NCI-H460 (cell line): ENCODE data around the gene SRR. TPM values are rescaled to one million over a fixed set of nuclear protein-coding genes. Genes with fewer than 3 reads are reported as not detected.
"Not testable (repeated sequence)": the region's sequence is repeated elsewhere in the genome, so short reads cannot be mapped to it uniquely, and the experiment has no call there.

Experiments
- DNase-seq: peaks from one replicate; pipeline ENCODE4 v3.0.0-alpha.2; 2016; ENCODE audit warnings: low read depth; ENCODE audit errors: extremely low read depth
- total RNA-seq: library from RNA; depleted of rRNA; stranded (reverse); fragments of >200 nt; shearing (Covaris generic); gene quantifications from 2 replicates; pipeline ENCODE4 v1.2.3, GENCODE V29; 2014

Gene SRR
- total RNA-seq, 1 experiment from 2014 or later = 4.1 TPM

DNA sequence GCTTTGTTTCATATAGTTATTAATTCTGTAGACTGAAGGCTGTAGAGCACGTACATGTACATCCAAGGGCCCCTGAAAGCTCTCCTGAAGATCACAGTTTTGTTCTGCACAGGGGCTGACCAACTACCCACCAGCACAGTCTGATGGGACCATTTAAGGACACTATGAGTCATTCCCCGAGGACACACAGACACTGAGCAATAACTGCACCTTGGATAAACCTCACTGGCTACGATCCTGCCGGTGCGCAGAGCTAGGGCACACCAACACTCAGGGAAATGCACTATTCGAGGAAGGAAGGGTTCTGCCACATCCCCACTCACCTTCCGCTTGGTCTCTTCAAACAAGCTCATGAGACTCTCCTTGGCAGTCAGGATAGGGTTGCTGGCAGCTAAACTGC, 20.4 kb upstream of the SRR start:
- DNase-seq = no peak

DNA sequence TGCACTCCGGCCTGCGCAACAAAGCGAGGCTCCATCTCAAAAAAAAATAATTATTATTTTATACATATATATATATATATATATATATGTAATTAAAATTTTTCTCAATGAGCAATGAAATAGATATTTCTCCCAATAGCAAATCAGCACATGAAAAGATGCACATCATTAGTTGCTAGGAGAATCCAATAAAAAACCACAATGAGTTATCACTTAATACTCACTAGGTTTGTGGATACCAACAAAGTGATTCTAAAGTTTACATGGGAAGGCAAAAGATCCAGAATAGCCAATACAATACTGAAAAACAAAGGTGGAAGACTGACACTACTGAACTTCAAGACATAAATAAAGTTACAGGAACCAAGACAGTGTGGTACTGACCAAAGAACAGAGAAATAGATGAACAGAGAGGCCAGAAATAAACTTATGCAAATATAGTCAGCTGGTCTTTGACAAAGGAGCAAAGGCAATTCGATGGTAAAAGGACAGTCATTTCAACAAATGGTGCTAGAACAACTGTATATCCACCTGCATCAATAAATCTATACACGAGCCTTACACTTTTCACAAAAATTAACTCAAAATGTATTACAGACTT, 13.8 kb upstream of the SRR start:
- no peak for DNase-seq

DNA sequence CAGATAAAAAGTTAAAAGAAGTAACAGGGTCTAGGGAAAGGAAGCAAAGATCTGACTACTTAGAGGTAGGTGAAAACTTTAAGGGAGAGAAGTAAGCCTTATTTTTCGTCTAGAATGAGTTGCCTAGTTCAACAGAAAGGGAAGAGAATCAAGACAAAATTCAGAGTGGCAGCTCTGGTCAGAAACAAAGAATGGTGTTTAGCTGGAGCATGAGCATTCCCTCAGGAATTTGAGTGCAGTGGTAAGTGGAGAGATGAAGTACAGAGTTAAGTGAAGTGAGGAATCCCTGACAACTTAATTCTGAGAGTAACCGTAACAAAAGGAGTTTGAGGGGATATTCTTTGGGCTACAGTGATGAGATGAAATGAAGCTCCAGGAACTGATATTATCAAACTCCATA, 11.7 kb upstream of the SRR start:
- DNase-seq = no peak

DNA sequence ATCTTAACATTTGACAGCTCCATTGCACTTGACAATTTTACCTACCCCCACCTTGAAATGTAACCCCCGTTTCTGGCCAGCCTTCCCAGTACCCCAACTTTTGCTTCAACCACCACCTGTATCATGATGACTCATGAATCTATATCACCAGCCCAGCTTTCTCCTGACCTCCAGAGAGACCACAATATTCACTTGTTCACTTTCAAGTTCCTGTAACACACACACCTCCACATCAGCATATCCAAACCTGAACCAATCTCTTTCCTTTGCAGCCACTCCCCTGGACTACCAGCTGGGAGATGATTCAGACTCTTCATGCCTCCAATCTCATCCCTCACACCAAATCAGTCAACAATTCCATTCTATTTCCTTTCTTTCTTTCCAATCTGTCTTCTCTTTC, 8.2 kb upstream of the SRR start:
- DNase-seq = no peak

DNA sequence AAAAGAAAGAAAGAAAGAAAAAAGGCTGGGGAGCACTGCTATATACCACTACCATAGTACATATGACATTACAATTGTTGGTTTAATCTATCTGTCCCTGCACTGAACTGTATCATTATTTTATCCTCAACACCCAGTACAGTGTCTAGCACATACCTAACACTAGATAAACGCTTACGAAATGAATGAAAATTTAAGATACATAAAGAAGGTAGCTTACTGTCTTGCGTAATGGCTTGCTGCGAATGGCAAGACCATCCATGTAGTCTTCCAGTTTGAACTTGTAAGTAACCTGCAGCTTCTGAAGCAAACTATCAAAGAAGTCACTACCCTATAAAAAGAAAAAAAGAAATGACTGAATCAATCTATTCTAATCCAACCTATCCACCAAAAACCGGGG, 6.7 kb upstream of the SRR start:
- DNase-seq = no peak

DNA sequence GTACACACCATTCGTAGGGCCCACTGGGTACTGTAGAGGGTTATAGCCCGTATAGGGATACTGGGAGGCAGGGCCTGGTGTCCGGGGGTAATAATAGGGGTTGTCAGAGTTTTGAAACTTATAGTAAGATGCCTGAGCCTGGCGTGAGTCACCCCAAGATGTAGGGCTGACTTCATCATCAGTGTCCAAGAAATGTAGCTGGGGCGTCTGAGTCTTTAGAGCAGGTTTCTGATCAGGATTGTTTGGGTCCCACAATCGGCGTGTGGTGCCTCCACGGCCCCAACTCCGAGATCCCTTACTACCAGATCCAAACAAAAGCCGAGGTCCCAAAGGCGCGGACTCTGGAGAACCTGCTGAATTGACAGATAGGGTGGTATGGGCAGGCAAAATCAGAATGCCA, 4.6 kb upstream of the SRR start:
- DNase-seq = no peak

DNA sequence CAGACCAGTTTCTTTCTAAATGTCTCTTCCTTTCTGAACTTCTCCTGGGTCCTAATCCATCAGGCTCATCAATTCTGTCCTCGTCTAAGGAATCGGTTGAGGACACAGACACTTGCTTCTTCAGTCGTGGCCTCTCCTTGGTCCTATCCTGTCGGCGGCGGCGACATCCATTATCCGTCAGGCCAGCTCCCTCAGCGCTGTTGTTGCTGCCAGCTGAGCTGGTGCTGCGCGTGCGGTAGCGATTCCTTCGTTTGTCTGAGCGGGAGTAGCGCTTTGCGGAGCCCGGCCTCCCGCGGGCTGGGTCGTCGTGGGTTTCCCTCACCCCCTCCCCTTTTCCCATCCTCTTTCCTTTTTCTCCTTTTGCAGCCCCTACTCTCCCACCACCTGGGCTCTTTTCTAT, 4.0 kb upstream of the SRR start:
- DNase-seq = no peak

DNA sequence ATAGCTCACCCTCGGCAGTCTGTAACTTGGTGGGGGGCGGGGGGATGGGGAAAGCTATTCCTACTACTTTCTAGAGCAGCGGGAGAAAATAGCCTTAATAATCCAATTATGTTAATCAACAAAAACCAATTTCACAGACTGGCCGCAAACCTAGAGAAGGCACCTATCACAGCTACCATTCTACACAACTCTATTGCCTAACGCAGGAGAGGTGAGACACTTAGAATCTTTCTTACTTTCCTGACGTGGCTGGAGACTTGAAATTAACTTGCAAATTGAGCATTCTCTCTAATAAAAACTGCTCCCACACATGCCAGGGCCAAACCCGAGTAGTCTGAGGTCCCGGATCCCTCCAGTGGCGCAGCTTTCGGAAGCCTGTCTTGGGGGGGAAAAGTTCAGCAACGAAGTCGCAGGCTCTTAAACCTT, 959 bp upstream of the SRR start:
- DNase-seq = no peak

DNA sequence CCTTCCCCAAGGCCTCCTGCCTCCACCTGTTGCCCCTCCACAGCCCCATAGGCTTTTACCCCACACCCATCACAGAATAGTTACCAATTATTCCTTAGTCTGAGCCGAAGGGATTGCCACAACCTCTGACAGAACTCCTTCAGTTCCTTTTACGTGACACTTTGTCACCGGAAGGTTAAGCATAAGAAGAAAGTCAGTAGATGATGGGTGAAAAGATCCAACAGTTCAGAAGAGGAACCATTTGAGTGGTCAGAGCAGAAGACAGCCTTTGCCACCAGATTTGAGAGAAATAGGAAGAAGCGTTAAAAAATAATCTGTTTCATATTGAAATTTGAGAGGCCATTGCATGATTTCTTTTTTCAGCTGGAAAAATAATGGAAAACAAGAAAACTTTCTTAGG, 1.2 kb downstream of the SRR start:
- DNase-seq = no peak

DNA sequence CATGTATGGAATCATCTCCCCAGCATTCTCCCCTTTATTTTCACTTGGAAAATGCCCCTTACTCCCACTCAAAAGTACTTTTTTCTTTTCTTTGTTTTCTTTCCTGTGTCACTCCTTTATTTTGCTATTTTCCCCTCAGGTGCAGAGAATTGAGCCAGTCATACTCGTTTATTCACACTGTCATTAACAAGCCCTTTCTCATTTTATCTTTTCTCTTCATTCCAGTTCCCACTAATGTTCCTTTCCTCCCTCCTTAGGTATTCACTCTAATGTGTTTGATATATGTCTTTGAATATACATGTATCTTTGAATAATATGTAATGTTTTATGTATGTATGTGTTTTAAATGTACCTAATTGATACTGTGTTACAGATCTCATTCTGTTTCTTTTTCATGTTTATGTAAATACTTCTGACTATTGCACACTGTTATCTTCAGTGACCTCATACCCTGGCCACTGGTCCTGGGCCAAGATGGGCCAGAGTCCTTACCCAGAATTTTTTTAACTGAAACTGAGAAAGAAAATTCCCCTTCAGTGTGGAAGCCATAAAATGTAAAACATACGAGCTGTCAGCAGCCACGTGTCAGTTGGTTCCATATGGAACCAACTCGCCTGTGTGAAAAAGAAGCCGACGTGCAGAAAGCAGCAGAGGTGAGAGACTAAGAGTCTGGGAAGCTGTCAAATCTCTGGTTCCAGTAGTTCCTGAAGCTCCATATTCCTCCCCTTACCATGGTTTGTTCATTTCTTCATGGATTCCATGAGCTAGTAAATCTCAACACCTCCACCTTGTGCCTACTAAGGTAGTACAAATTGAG, 5.8 kb downstream of the SRR start:
- DNase-seq = no peak

DNA sequence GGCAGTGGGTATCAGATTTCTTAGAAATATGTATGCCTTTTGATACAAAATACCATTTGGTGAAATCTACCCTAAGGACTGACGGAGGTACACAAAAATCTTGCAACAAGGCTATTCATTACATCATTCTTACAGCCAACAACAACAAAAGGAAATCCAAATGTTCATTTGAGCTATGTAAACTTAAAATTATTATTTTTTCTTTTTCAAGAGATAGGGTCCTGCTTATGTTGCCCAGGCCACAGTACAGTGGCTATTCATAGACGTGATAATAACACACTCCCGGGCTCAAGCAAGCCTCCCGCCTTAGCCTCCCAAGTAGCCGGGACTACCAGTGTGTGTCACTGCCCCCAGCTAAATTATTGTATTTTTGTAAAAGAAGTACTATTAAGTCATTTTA, 9.0 kb downstream of the SRR start:
- no peak for DNase-seq

DNA sequence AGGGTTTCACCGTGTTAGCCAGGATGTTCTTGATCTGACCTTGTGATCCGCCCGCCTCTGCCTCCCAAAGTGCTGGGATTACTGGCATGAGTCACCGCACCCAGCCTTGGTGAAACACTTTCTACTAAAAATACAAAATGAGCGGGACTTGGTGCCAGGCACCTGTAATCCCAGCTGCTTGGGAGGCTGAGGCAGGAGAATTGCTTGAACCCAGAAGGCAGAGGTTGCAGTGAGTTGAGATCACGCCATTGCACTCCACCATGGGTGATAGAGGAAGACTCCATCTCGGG, 13.1 kb downstream of the SRR start:
- not testable (repeated sequence) for DNase-seq

DNA sequence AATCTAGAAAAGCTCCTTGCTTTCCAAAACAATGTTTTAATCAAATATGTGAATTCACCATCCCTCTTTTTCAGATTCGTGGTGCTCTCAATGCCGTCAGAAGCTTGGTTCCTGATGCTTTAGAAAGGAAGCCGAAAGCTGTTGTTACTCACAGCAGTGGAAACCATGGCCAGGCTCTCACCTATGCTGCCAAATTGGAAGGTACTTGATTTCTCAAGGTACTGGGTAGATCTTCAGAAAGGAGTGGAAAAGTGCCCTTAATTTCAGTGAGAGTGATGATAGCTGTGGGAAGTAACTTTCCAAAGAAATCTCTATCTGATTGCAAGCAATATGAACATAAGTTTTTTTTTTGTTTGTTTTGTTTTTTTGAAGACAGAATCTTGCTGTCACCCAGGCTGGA, 14.0 kb downstream of the SRR start:
- DNase-seq = no peak

DNA sequence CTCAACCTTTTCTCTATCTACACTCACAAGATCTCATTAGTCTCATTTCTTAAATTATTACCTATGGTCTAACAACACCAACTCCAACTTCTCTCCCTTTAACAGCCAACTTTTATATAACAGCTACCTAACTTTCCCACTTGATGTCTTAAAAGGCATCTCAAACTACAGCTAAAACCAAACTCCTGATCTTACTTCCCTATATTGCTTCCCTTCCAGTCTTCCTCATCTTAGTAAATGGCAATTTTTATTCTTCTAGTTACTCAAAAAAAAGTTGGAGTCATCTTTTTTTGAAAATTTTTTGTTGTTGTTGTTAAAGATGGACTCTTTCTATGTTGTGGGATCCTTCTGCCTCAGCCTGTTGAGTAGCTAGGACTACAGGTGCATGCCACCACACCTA, 15.3 kb downstream of the SRR start:
- DNase-seq = no peak

DNA sequence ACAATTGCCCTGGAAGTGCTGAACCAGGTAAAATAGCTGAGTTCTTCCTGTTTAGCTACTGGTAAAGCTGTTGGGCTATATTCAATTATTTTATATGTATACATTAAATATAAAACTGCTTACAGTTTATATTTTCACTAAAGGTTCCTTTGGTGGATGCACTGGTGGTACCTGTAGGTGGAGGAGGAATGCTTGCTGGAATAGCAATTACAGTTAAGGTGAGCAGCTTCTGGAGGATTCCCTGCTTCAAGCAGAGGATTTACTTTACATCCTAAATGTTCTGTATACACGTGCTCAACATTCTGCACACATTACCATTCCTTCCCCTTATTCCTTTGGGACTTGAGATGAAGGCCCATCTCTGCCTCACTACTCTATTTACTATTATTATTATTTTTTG, 17.6 kb downstream of the SRR start:
- no peak for DNase-seq

DNA sequence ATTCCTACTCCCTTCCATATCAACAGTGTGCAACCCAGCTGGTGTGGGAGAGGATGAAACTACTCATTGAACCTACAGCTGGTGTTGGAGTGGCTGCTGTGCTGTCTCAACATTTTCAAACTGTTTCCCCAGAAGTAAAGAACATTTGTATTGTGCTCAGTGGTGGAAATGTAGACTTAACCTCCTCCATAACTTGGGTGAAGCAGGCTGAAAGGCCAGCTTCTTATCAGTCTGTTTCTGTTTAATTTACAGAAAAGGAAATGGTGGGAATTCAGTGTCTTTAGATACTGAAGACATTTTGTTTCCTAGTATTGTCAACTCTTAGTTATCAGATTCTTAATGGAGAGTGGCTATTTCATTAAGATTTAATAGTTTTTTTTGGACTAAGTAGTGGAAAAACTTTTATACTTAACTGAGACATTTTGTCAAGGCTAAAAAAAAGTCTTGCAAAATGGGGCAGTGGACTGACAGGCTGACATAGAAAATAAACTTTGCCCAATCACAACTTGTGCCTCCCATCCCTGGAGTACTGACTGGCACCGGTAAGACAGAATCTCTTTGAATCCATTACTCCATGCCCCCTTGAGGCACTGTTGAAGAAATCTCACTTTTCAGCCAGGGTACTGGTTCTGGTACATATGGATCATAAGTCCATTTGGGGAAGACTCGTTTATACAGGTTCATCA, 20.0 kb downstream of the SRR start:
- DNase-seq = no peak

DNA sequence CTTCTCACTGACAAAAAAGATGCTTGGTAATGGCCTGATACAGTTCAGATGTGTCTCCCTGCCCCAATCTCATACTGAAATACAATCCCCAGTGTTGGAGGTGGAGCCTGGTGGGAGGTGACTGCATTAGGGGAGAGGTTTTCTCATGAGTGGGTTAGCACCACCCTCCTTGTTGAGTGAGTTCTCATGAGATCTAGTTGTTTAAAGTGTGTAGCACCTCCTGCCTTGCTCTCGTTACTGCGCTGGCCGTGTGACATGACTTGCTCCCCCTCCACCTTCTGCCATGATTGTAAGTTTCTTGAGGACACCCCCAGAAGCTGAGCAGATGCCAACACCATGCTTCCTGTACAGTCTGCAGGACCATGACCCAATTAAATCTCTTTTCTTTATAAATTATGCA, 27.6 kb downstream of the SRR start:
- DNase-seq = no peak

DNA sequence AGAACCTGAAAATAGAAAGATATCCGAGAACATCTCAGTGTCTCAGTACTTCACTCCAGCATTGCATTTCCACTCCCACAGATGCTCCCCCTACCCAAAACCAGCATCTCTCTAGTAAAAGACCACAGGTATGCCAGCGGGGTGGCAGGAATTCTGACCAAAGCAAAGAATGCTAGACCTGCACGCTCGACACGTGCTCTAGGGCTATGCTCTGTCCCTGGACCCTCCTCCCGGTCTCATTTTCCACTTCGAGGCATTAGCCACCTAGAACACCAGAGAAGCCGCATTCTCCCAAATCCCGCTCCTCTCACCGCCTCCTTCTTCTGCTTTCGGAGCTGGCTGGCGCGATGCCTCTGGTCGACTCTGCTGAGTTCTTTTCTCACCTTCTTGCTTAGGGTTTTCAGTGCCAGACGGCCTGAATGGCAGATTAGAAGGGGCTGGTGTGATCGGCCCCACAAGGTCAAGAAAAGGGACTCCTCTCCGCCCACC, 32.0 kb downstream of the SRR start:
- no peak for DNase-seq

DNA sequence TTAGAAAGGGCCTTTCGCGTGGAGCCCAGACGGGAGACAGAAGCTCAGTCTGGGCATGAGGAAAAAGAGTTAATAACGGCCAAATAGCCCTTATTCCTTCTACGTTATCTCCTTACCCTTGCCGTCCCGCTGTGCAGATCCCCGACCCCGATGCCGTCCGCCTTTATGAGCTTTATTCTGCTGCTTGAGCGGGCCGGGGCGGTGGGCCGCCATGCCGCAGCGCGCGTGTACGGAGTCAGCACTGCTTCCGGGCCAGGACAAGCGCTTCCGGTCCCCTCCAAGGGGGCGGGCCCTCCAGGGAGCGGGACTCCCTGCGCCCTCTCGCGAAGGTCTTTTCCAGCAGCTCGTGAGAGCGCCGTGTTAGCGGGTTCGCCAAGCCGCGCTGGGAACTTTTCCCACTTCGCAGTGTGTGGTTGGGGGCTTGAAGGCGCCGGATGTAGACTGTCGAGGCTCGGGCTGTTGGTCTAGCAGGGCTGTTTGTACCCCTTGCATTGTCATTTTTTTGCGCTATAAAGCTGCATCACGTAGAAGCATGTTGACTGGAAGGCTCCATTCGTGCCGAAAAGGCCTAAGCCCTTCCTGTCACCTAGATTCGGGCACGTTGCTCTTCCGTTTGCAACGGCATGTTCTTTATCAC, 32.6 kb downstream of the SRR start, which contains the start of gene TSR1:
TSR1 (minus strand) TSS at position 243 of the 637 bp plus-strand sequence; CDS start at position 213, 30 bp downstream.
- DNase-seq = peak; percentile 87

DNA sequence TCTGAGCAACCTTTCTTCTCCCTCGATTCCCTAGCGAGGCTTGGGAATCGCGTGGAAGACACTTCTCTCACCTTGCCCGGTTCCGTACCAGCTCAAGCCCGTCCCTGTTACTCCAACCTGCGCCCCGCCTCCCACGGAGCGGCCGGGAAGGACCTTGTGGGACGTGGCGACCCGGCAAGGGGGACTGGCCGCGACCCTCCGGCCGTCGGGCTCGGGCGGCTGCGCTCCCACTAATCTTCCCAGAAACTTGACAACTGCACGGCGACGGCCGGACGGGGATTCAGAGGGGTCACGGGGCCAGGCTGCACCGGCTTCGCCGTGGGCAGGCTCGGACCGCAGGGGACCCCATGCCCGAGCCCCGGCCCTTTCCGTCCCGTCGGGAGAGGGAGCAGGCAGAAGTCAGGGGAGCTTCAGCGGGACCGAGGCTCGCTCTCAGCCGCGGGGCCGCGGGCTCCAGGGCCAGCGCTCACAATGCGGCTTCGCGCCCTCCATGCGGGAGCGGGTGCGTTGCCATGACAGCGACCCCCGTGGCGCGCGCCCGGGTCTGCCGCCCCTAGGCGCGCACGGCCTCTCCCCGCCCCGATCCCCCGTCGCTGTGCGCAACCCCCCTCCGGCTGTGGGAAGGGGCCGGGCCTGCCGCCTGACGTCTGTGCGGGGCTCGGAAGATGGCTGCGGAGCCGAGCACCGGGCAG, 33.2 kb downstream of the SRR start, which contains the start of gene SGSM2:
SGSM2 (plus strand) TSS at position 650 of the 692 bp plus-strand sequence. CDS start 188 bp downstream, outside the sequence.
- no peak for DNase-seq
